Left kidney (tissue), 2 donors: ENCODE data around the gene SUFU. TPM values are rescaled to one million over a fixed set of nuclear protein-coding genes. Genes with fewer than 3 reads are reported as not detected.
"Not testable (repeated sequence)": the region's sequence is repeated elsewhere in the genome, so short reads cannot be mapped to it uniquely, and the experiment has no call there.

Source experiments
- DNase-seq: peaks from one replicate; pipeline ENCODE4 v3.0.0-alpha.2; 2013
- polyA plus RNA-seq: library from polyadenylated mRNA; unstranded; fragments of 120-200 nt; gene quantifications from one replicate; pipeline ENCODE4 v1.2.1, GENCODE V29; 2013; ENCODE audit not compliant: insufficient read length

SUFU gene
- polyA plus RNA-seq, 1 donor: 29.9 TPM

GRCh38 chr10:102511583-102512274 lies 8.0 kb downstream of the SUFU start:
- no peak for DNase-seq

- DNase-seq: no peak
These were observed 10.9 kb downstream of the SUFU start for GRCh38 chr10:102514487-102515311.

GRCh38 chr10:102515724-102516123 lies 12.0 kb downstream of the SUFU start:
- DNase-seq: no peak

- DNase-seq: no peak
These were observed 13.8 kb downstream of the SUFU start for GRCh38 chr10:102517553-102517952.

DNA sequence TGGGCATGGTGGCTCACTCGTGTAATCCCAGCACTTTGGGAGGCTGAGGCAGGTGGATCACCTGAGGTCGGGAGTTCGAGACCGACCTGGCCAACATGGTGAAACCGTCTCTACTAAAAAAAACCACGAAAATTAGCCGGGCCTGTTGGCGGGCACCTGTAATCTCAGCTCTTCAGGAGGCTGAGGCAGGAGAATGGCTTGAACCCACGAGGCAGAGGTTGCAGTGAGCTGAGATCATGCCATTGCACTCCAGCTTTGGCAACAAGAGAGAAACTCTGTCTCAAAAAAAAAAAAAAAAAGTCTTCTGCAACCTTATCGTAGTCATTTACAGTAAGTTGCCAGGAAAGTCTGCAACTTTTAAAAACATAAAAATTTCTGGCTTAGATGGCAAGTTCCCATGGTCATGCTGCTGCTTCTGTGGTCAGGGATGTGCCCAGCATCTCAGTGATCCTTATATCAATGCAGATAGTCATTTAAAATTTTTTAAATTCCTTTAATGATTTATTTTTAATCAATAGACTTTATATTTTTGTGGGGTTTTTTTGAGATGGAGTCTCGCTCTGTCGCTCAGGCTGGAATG lies 15.6 kb downstream of the SUFU start:
- no peak for DNase-seq

DNA sequence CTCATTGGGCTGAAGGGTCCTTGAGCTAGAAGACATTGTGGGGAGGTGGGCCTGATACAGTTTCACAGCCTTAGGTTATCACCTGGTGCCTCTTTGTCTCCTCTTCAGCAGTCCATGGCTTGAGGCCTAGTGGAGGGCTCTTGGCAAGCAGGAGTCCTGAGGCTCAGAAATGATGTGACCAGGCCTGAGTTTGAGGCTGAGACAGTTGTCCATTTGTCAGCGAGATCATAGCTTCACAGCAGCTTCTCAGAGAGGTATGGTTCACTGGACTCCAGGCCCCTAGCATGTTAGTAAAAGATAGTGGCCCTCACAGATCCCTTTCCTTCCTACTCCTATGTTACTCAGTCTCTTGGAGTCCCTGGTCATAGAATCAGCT lies 19.1 kb downstream of the SUFU start:
- no peak for DNase-seq

DNA sequence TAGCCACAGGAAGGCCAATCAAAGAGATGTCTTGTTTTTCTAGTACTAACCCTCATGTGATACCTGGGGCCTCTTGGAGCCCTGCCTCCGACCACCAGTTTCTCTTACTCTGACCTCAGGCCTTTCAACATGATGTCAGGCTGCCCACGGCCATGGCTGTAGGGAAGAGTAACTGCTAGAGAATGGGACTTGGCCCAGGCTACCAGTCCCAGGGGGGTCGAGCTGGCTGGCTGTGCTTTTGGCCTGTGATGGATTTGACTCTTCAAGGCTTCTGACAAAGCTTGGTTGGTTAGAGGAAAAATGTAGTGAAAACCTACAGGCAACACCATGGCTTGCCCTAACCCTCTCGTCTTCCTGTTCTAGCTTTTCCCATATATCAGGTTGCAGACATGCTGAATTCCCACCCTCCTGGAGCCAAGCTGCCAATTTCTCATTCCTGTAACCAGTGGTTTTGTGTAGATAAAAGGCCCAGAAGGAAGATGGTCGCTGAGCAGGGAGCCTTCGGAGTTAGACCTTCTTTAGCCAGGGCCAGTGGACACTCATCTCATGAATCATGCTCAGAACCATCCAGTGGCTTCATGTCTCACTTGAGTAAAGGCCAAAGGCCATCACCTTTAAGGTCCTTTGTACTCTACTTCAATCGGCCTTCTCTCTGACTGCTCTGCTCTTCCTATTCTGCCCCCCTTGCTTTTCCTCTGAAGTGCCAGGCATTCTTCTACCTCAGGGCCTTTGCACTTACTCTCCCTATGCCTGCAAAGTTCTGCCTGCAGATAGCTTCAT lies 19.7 kb downstream of the SUFU start:
- no peak for DNase-seq

GRCh38 chr10:102524746-102525145 lies 21.0 kb downstream of the SUFU start:
- no peak for DNase-seq

GRCh38 chr10:102527546-102527945 lies 23.8 kb downstream of the SUFU start:
- no peak for DNase-seq

DNA sequence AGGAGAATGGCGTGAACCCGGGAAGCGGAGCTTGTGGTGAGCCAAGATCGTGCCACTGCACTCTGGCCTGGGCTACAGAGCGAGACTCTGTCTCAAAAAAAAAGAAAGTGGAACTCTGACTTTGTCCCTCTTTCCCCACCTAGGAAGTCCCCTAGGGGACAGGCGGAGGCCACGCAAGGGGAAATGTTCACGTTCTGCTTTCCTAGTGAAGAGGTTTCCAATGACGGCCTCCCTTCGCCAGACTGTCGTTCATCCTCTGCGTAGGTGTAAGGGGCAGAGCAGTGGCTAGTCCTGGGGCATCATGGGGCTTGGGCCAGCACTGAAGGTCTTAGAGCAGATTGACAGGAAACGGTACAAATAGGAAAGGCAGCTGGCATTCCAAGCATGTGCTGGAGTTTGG lies 30.6 kb downstream of the SUFU start:
- DNase-seq: no peak

GRCh38 chr10:102534966-102535365 lies 31.2 kb downstream of the SUFU start:
- DNase-seq: not testable (repeated sequence)

DNA sequence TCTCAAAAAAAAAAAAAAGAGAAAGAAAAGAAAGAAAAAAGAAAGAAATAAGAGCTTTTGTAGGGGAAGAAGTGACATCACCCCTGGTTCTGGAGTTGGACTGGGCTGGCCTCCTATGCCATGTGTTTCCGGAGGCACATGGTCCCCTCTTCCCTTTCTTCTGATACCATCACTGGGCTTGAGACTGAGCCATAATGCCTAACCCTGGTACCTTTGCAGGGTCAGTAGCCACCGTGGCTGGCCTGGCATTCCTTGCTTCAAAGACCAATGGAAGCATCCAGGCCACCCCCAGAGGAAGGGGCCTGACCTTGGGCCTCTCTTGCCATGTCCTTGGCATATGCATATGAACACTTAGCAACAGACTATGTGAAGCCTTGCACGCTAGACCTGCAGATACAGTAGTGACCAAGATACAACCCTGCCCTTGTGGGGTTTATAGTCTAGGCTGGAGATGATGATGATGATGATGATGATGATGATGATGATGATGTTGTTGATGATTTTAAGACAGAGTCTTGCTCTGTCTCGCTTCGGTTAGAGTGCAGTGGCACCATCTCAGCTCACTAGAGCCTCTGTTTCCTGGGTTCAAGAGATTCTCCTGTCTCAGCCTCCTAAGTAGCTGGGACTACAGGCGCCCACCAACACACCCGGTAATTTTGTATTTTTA lies 31.8 kb downstream of the SUFU start:
- DNase-seq: no peak

GRCh38 chr10:102537367-102537766 lies 33.6 kb downstream of the SUFU start:
- DNase-seq: no peak

DNA sequence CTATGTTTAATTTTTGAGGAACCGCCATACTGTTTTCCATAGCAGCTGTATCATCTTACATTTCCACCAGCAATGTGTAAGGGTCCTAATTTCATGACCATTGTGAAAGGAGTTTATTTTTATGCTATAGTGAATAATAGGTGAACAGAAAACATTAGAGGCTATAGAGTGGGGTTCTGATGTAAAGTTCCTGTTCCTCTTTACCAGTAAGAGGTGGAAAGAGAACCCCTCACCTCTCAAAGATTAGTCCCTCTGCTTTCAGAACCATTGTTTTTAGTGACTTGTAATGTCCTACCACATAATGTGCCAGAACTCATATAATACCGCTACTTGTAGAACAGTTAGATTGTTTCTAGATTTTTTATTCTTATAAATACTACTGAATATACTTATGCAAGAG lies 34.2 kb downstream of the SUFU start:
- DNase-seq: no peak

- DNase-seq: no peak
These were observed 35.0 kb downstream of the SUFU start for GRCh38 chr10:102538811-102539210.

DNA sequence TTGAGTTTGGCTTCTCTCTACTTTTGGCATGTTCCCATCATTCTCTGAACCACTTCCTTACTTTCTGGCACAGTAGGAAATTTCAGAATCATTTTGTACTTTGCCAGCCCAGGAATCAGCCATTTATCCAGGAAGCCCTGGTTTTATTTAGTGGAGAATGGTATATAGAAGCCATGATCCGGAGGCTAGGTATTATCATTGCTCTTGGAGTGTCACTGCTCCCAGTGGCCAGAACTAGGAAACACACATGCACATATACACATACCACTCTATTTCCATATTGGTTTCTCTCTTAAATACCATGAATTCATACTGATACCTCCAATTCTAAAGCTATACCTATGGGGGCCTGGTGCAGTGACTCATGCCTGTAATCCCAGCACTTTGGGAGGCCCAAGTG lies 36.3 kb downstream of the SUFU start:
- DNase-seq: no peak

DNA sequence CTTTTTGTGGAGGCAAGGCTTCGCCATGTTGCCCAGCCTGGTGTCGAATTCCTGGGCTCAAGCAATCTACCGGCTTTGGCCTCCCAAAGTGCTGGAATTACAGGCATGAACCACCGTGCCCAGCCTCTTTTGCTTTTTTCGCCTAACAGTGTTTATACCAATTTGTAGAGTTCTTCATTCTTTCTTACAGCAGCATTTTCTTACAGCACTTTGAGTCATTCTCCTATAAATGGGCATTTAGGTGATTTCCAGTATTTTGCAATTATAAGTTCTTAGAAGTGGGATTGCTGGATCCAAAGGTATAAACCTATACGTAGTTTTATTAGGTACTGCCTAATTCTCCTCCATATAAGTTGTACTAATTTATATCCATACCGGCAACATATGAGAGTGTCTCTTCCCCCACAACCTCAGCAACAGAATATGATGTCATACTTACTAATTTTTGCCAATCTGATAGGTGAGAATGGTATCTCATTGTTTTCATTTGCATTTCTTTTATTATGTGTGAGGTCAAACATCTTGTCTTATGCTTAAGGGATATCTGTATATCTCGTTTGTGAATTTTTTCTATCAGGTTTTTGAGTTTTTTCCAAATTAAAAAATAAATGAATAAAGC lies 39.1 kb downstream of the SUFU start:
- DNase-seq: no peak

DNA sequence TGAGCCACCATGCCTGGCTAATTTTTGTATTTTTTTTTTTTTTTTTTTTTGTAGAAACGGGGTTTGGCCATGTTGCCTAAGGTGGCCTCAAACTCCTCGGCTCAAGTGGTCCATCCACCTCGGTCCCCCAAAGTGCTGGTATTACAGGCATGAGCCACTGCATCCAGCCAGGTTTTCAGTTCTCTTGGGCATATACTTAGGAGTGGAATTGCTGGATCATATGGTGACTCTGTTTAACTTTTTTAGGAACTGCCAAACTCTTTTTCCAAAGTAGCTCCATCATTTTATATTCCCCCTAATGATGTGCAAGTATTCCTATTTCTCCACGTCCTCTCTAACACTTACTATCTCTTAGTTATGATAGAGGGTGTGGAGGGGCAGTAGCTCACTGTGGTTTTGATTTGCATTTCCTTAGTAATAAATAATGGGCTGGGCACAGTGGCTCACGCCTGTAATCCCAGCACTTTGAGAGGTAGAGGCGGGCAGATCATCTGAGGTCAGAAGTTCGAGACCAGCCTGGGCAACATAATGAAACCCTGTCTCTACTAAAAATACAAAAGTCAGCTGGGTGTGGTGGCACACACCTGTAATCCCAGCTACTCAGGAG lies 41.6 kb downstream of the SUFU start:
- DNase-seq: no peak

GRCh38 chr10:102545997-102546396 lies 42.2 kb downstream of the SUFU start:
- DNase-seq: no peak

- peak; percentile 11 for DNase-seq
These were observed 43.0 kb downstream of the SUFU start for GRCh38 chr10:102546606-102547320.
